ENCODE data around the gene ABHD14A. TPM values are rescaled to one million over a fixed set of nuclear protein-coding genes. Genes with fewer than 3 reads are reported as not detected.

Gene ABHD14A
- total and polyA plus RNA-seq, 4 experiments from 2014 or later, result 23.7 to 136 (median 60.0) TPM

DNA sequence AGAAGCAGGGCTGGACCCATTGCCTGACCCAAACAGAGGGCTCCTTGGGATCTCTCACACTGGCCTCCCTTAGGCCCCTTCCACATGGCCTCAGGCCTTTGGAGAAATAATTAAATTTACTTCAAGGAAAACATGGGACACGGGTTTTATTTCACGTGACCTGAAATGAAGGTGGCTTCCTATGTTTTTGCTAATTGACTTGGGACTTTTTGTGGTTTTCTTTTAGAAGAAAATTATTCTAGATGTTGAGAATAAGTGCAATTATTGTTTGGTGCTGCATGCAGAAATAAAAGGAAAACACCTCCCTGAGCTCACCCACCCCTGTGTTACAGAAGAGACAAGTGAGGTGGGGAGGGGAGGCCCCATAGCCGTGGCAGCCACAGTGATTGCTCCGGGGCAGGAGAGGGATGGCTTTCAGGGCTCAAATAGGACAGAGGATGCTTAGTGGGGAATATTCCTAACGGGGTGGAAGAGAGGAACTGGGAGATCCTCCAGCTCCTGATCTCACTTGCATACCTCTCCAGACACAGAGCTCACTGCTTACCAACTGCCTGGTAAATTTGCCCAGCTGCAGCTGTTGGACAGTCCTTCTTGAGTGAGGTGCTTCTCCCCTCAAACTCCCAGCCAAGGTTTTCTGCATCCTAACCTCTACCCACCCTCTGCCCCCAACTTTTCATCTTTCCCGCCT is 50.0 kb downstream of the ABHD14A start:
- Histone ChIP-seq H3K27ac (ENCODE audit: low read depth, low read length) (no peak overlapping the region), H3K36me3 (ENCODE audit: insufficient read depth, low read length) (no peaks in the 10 kb centered on the region), H3K27me3 (ENCODE audit: insufficient read depth, low read length) (no peaks in the 10 kb centered on the region), H3K9me3 (ENCODE audit: control insufficient read depth in 1 of 2, low read length in 2 of 2) (no peaks in the 10 kb centered on the region), H3K4me3 (ENCODE audit: low read length in 2 of 2) (no peak overlapping the region), H3K4me1 (ENCODE audit: insufficient read depth, low read length) (peaks cover 5% of the 10 kb centered on the region)
- Mint-ChIP-seq H3K27ac (peak overlapping the region in 3 of 7 donors; percentile 35 to 73 (median 56)), H3K4me1 (peaks cover 3 to 21% (median 7%) of the 10 kb centered on the region in 4 donors), H3K9me3 (no peaks in the 10 kb centered on the region), H3K27me3 (no peaks in the 10 kb centered on the region), H3K36me3 (no peaks in the 10 kb centered on the region), H3K4me3 (no peak overlapping the region)
- no peak for DNase-seq
- POLR2A ChIA-PET (ENCODE audit: partially characterized antibody), result no interaction called here
- CTCF ChIA-PET (ENCODE audit: partially characterized antibody), result no interaction called here
- intact Hi-C loops (cut with micrococcal nuclease), result no loop called here

DNA sequence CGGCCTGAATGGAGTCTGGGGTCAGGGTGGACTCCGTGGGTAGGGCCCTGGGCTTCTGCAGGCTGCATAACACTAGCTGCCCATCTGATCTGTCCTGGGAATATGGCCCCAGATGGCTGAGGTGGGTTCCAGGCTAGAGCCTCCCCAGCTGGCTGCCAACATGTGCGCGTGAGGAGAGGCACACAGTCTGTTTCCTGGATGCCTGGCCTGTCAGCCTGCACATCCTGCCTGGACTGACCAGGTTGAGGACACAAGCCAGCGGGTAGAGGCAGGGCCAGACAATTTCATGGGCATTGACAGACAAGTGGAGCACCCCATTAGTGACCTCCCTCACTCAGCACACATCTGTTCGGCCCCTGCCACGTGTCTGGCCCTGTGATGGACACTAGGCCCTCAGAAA is 50.6 kb downstream of the ABHD14A start:
- DNase-seq, result no peak
- peak overlapping the region in 3 of 7 donors; percentile 13 to 56 (median 35) for H3K27ac Mint-ChIP-seq
- H3K27me3 Mint-ChIP-seq, result no peaks in the 10 kb centered on the region
- ChIA-PET CTCF (ENCODE audit: partially characterized antibody) (no interaction called here), POLR2A (ENCODE audit: partially characterized antibody) (no interaction called here)
- H3K4me1 Mint-ChIP-seq, result peaks cover 3 to 21% (median 7%) of the 10 kb centered on the region in 4 donors
- H3K36me3 ChIP-seq (ENCODE audit: insufficient read depth, low read length), result no peaks in the 10 kb centered on the region
- no peaks in the 10 kb centered on the region for H3K27me3 ChIP-seq (ENCODE audit: insufficient read depth, low read length)
- no peaks in the 10 kb centered on the region for H3K9me3 ChIP-seq (ENCODE audit: control insufficient read depth in 1 of 2, low read length in 2 of 2)
- H3K9me3 Mint-ChIP-seq, result no peaks in the 10 kb centered on the region
- H3K4me3 Mint-ChIP-seq, result no peak overlapping the region
- H3K4me1 ChIP-seq (ENCODE audit: insufficient read depth, low read length), result peaks cover 5% of the 10 kb centered on the region
- H3K4me3 ChIP-seq (ENCODE audit: low read length in 2 of 2), result no peak overlapping the region
- H3K27ac ChIP-seq (ENCODE audit: low read depth, low read length), result no peak overlapping the region
- H3K36me3 Mint-ChIP-seq, result no peaks in the 10 kb centered on the region
- intact Hi-C loops (cut with micrococcal nuclease), result no loop called here

DNA sequence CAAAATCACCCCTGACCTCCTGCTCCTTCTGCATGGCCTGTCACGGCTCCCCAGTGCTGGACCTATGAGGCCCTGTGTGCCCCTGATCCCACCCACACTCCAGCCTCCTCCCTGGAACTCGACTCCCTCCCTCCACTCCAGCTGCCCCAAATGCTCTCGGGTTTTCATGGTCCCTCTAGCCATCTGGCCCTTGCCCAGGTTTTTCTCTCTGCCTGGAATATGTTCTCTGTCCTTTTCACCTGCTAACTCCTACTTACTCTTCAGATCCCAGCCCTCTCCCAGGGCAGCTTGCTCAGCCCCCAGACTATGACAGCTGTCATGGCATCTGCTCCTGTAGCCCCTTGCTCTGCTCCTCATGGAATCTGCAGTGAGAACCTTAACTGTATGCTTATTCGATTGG is 51.2 kb downstream of the ABHD14A start:
- DNase-seq, result no peak
- no peaks in the 10 kb centered on the region for H3K9me3 Mint-ChIP-seq
- Histone ChIP-seq H3K9me3 (ENCODE audit: control insufficient read depth in 1 of 2, low read length in 2 of 2) (no peaks in the 10 kb centered on the region), H3K4me3 (ENCODE audit: low read length in 2 of 2) (no peak overlapping the region), H3K27me3 (ENCODE audit: insufficient read depth, low read length) (no peaks in the 10 kb centered on the region), H3K4me1 (ENCODE audit: insufficient read depth, low read length) (peaks cover 5% of the 10 kb centered on the region), H3K36me3 (ENCODE audit: insufficient read depth, low read length) (no peaks in the 10 kb centered on the region), H3K27ac (ENCODE audit: low read depth, low read length) (no peak overlapping the region)
- ChIA-PET CTCF (ENCODE audit: partially characterized antibody) (no interaction called here), POLR2A (ENCODE audit: partially characterized antibody) (no interaction called here)
- peak overlapping the region in 3 of 7 donors; percentile 53 to 61 (median 57) for H3K27ac Mint-ChIP-seq
- H3K36me3 Mint-ChIP-seq, result no peaks in the 10 kb centered on the region
- peaks cover 3 to 21% (median 7%) of the 10 kb centered on the region in 4 donors for H3K4me1 Mint-ChIP-seq
- intact Hi-C loops (cut with micrococcal nuclease), result no loop called here
- no peaks in the 10 kb centered on the region for H3K27me3 Mint-ChIP-seq
- H3K4me3 Mint-ChIP-seq, result no peak overlapping the region

DNA sequence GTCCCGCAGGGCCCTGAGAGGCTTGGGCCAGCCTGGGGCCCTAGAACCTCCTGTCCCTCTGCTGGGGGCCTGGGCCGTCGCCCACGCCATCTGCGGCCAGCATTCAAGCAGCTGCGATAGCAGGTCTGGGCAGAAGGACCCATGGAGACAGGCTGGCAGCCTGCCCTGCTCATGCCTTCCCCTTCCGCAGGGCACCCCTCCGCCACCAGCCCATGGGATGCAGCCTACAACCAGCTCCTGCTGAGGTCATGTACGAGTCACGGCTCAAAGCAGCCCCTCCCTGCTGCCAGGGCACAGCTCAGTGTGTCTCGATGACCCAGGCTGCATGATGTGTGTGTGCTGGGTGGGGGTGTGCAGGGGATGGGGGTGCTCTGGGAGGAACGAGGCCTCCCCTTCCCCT is 53.7 kb downstream of the ABHD14A start:
- POLR2A ChIA-PET (ENCODE audit: partially characterized antibody), result interaction anchor here (1.5 kb wide), 1 partner anchor 28 kb away, joined by 3 read pairs; the partner anchor contains the start of gene DUSP7
- H3K4me1 ChIP-seq (ENCODE audit: insufficient read depth, low read length), result peaks cover 5% of the 10 kb centered on the region
- no peaks in the 10 kb centered on the region for H3K9me3 ChIP-seq (ENCODE audit: control insufficient read depth in 1 of 2, low read length in 2 of 2)
- no peak overlapping the region for H3K27ac ChIP-seq (ENCODE audit: low read depth, low read length)
- H3K27me3 ChIP-seq (ENCODE audit: insufficient read depth, low read length), result no peaks in the 10 kb centered on the region
- intact Hi-C loops (cut with micrococcal nuclease), result no loop called here
- CTCF ChIA-PET (ENCODE audit: partially characterized antibody), result interaction anchor here (1.7 kb wide), 1 partner anchor 27 kb away, joined by 6 read pairs; no protein-coding TSS in a partner anchor
- no peak for DNase-seq
- no peaks in the 10 kb centered on the region for H3K27me3 Mint-ChIP-seq
- H3K4me3 ChIP-seq (ENCODE audit: low read length in 2 of 2), result no peak overlapping the region
- H3K36me3 Mint-ChIP-seq, result no peaks in the 10 kb centered on the region
- H3K4me1 Mint-ChIP-seq, result peaks cover 3 to 16% (median 6%) of the 10 kb centered on the region in 4 donors
- H3K27ac Mint-ChIP-seq, result no peak overlapping the region
- no peaks in the 10 kb centered on the region for H3K36me3 ChIP-seq (ENCODE audit: insufficient read depth, low read length)
- no peaks in the 10 kb centered on the region for H3K9me3 Mint-ChIP-seq
- H3K4me3 Mint-ChIP-seq, result no peak overlapping the region

DNA sequence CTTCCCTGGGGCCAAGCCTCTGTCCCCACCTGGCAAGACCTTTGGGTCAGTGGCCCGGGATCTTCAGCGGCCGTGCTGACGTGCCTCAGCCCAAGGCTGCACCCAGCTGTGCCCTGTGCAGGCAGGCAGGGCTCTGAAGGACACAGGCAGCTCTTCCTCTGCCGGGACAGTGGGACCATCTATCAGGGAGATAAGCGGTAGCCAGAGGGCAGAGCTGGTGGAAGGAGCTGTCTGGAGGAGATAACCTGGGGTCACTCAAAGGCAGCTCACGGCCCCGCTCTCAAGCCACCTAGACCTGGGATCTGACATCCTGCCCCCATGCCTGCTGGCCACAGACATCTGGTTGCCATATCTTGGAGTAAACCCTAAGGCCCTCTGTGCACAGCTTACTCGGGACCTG is 54.2 kb downstream of the ABHD14A start:
- POLR2A ChIA-PET (ENCODE audit: partially characterized antibody), result interaction anchor here (1.5 kb wide), 1 partner anchor 27 kb away, joined by 3 read pairs; the partner anchor contains the start of gene DUSP7
- H3K4me3 Mint-ChIP-seq, result no peak overlapping the region

DNA sequence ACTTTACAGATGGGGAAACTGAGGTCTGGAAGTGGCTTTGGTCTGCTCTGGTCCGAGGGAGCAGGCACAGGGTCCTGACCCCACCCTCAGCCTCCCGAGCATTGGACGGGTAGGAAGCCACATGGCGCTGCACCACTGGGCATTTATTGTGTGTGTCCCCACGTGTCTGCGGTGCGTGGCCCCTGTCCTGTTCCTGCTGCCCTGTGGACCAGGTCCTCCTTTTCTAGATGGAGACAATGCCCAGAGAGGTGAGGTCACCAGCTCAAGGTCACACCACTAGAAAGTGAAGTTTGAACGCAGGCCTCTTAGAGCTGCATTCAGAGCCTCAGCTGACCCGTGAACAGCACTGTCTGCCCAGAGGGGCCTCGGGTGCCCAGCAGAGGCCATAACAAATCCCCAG is 54.7 kb downstream of the ABHD14A start:
- POLR2A ChIA-PET (ENCODE audit: partially characterized antibody), result no interaction called here
- no peaks in the 10 kb centered on the region for H3K9me3 Mint-ChIP-seq

More for the DNA sequence above, 54.2 kb downstream of the ABHD14A start:
- CTCF ChIA-PET (ENCODE audit: partially characterized antibody), result interaction anchor here (1.7 kb wide), 1 partner anchor 28 kb away, joined by 6 read pairs; no protein-coding TSS in a partner anchor
- Histone ChIP-seq H3K27ac (ENCODE audit: low read depth, low read length) (no peak overlapping the region), H3K36me3 (ENCODE audit: insufficient read depth, low read length) (no peaks in the 10 kb centered on the region), H3K4me1 (ENCODE audit: insufficient read depth, low read length) (peaks cover 2% of the 10 kb centered on the region), H3K4me3 (ENCODE audit: low read length in 2 of 2) (no peak overlapping the region), H3K9me3 (ENCODE audit: control insufficient read depth in 1 of 2, low read length in 2 of 2) (no peaks in the 10 kb centered on the region), H3K27me3 (ENCODE audit: insufficient read depth, low read length) (no peaks in the 10 kb centered on the region)
- DNase-seq, result no peak
- no peak overlapping the region for H3K27ac Mint-ChIP-seq
- no peaks in the 10 kb centered on the region for H3K36me3 Mint-ChIP-seq
- intact Hi-C loops (cut with micrococcal nuclease), result no loop called here
- H3K9me3 Mint-ChIP-seq, result no peaks in the 10 kb centered on the region
- H3K4me1 Mint-ChIP-seq, result peaks cover 3 to 16% (median 6%) of the 10 kb centered on the region in 4 donors
- no peaks in the 10 kb centered on the region for H3K27me3 Mint-ChIP-seq

More for the DNA sequence above, 54.7 kb downstream of the ABHD14A start:
- no peaks in the 10 kb centered on the region for H3K36me3 Mint-ChIP-seq
- H3K27me3 Mint-ChIP-seq, result no peaks in the 10 kb centered on the region
- no peak overlapping the region for H3K4me3 ChIP-seq (ENCODE audit: low read length in 2 of 2)
- no peak overlapping the region for H3K27ac ChIP-seq (ENCODE audit: low read depth, low read length)
- H3K4me1 ChIP-seq (ENCODE audit: insufficient read depth, low read length), result no peaks in the 10 kb centered on the region
- H3K4me3 Mint-ChIP-seq, result no peak overlapping the region
- DNase-seq, result no peak
- H3K36me3 ChIP-seq (ENCODE audit: insufficient read depth, low read length), result no peaks in the 10 kb centered on the region
- H3K9me3 ChIP-seq (ENCODE audit: control insufficient read depth in 1 of 2, low read length in 2 of 2), result no peaks in the 10 kb centered on the region
- intact Hi-C loops (cut with micrococcal nuclease), result no loop called here
- CTCF ChIA-PET (ENCODE audit: partially characterized antibody), result interaction anchor here (1.7 kb wide), 1 partner anchor 28 kb away, joined by 6 read pairs; no protein-coding TSS in a partner anchor
- H3K4me1 Mint-ChIP-seq, result peaks cover 0 to 16% (median 4%) of the 10 kb centered on the region in 4 donors
- no peaks in the 10 kb centered on the region for H3K27me3 ChIP-seq (ENCODE audit: insufficient read depth, low read length)
- H3K27ac Mint-ChIP-seq, result no peak overlapping the region

Measured in CD4-positive, alpha-beta memory T cell (primary cell).